Renal cortical epithelial cell (primary cell): ENCODE results near the gene G6PC1. TPM values are rescaled to one million over a fixed set of nuclear protein-coding genes. Genes with fewer than 3 reads are reported as not detected.
"Not testable (repeated sequence)": the region's sequence is repeated elsewhere in the genome, so short reads cannot be mapped to it uniquely, and the experiment has no call there.

Experiments used
- DNase-seq: peaks from one replicate; pipeline ENCODE4 v3.0.0-alpha.2; 2011; ENCODE audit warnings: low read depth
- total RNA-seq: library from RNA; depleted of rRNA; stranded (reverse); fragments of >200 nt; gene quantifications from 2 replicates; pipeline ENCODE4 v1.2.3, GENCODE V29; 2014

The G6PC1 gene
- total RNA-seq, 1 donor from 2014 or later, result not detected

GRCh38 chr17:42873932-42874695 is 26.5 kb upstream of the G6PC1 start:
- not testable (repeated sequence) for DNase-seq

DNA sequence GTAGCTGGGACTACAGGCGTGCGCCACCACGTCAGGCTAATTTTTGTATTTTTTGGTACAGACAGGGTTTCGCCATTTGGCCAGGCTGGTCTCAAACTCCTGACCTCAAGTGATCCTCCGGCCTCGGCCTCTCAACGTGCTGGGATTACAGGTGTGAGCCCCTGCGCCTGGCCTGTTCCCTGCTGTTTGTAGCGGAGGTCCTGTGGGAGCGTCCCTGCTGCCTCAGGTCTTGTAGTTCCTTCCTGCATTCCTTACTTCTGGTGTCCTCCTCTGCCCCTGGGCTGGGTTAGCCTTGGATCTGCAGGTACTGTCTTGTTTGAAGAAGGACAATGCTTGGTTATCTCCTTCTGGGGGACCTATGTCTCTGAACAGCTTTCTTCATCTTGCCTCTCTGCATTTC is 23.6 kb upstream of the G6PC1 start:
- DNase-seq, result no peak

DNA sequence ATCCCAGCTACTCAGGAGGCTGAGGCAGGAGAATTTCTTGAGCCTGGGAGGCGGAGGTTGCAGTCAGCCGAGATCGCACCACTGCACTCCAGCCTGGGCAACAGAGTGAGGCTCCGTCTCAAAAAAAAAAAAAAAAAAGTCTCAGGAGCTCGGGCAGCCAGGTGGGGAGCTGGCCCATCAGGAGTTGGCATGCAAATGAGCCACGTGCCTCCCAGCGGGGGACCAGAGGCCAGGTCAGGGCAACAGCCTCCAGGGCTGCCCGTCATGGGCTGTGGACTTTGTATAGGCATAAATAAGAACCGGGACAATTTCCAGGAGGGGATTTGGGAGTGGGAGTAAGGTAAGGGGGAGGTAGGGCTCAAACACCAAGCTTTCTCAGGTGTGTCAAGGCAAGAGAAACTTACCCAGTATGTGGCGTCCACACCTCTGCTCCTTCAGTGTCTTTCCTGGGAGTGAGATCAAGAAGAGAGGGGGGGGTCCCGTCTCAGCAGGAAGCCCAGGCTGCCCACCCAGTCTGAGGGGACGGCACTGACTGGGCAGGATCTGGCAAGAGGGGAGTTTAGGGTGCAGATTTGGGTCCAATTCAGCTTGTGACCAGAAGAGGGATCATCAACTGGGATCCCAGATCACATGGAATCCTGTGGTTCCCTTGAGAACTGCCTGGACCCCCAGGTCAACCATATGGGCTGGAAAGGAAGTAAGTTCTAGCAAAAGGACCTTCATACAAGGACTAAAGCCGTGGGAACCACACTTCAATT is 22.3 kb upstream of the G6PC1 start:
- DNase-seq, result peak; percentile 30

- no peak for DNase-seq
Measured at GRCh38 chr17:42878924-42879595, 21.5 kb upstream of the G6PC1 start.

GRCh38 chr17:42879596-42879985 is 21.0 kb upstream of the G6PC1 start:
- no peak for DNase-seq

- no peak for DNase-seq
Measured at GRCh38 chr17:42880776-42881310, 19.8 kb upstream of the G6PC1 start.

DNA sequence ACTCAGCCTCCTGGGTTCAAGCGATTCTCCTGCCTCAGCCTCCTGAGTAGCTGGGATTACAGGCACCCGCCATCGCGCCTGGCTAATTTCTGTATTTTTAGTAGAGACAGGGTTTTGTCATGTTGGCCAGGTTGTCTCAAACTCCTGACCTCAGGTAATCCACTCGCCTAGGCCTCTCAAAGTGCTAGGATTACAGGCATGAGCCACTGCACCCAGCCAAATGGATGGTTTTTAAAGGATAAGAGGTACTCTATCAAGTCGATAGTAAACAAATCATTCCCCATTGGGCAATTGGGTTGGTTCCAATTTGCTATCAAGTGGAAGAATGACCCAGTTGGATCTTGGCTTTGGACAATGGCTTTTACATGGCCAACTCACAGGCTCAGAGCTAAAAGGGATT is 18.9 kb upstream of the G6PC1 start:
- DNase-seq, result not testable (repeated sequence)

- no peak for DNase-seq
Measured at GRCh38 chr17:42882166-42882565, 18.4 kb upstream of the G6PC1 start.

GRCh38 chr17:42883802-42884558 is 16.6 kb upstream of the G6PC1 start:
- peak; percentile 74 for DNase-seq

GRCh38 chr17:42885806-42886205 is 14.8 kb upstream of the G6PC1 start:
- not testable (repeated sequence) for DNase-seq

DNA sequence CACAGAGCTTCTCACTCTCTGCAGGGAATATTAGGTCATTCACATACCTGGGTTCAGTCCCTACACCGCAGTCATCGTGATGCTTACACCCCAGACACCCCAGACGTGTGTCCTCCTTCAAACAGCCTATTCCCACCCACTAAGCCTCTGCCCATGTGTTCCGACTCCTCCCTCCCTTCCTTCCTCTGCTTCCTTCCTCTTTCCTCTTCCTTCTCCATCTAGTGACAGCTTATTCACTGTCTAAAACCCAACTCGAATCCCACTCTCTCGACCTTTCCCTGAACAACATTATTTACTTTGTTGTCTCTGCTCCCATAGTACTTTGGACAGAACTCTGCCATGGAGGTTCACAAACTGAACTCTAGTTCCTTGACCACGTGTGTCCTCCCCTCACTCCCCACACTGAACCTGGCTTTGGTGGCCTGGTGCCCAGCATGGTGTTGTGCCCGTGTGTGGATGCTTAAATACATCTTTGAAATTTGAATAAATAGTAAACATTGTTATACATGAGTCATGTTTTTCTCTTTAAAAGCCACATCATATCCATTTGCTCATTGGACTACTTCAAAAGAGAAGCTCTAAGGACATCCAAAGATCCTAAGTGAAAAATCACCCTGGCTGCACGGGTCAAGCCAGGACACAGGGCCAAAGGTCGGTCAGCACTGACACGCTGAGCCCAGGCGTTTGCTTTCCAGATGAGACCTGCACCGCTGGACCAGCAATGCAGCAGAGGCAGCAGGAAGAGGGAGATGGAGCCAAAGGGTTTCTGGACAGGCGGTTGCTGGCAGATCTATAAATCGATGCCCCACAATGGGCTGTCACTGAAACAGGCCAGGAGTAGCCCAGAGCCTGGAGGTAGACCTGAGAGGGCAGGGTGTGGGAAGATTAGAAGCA is 14.1 kb upstream of the G6PC1 start:
- no peak for DNase-seq

DNA sequence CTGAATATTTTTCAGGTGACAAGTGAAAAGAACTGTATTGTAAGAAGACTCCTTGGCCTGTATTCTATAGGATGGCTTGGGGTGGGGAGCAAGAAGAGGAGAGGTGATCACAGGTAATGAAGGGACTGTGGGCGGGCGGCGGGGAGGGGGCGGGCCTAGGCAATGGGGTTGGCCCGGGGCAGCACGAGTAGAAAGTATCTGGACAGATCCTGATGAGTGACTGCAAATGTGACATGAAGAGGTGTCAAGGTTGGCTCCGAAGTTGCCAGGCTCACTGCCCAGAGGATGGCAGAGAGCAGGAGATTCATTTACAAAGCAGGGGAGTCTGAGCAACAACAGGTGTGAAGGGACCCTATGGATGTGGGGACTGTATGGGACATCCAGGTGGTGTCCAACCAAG is 10.8 kb upstream of the G6PC1 start:
- DNase-seq, result no peak

DNA sequence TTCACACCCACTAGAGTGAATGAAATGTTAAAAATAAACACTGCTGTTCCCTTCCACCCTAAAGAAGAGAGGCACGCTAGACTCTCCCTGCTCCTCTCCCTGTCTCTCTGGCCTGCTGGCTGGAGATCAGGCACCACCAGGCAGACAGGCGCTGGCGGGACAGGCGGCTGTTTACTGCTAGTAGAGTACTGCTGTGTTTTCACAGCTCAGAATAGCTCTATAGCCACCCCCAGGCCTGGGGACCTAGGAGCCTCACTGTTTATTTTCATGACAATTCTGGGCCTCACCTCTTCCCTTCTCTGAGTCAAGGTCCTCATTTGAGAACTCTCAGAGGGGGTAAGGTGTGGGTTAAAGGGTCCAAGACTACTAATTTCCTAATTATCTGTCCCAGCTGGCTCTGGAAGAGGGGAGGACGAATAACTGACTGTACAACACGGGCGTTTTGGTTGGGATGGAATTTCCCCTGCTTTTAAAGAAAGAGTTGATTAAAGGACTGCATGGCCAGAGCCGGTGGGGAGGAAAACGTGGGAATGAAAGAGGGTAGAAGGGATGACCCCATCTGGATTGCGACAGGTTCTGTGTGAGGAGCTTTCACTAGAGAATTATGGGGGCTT is 9.0 kb upstream of the G6PC1 start:
- peak; percentile 41 for DNase-seq

DNA sequence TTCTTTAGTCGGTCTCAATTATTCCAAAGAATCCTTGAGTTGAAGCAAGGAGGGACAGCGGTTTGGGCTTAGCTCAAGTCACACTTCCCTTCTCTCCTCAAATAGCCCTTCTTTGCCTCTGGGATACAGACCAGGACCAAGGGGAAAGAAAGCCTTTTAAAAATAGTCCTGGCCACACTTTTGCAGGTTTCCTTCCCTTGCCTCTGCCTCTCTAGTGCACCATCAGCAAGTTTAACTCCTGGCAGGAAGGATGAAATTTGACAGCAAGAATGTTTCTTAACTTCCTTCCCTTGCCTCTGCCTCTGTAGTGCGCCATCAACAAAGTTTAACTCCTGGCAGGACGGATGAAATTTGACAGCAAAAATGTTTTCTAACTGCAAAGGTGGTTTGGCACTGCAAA is 7.2 kb upstream of the G6PC1 start:
- no peak for DNase-seq

GRCh38 chr17:42894283-42895184 is 6.1 kb upstream of the G6PC1 start:
- DNase-seq, result peak; percentile 86

DNA sequence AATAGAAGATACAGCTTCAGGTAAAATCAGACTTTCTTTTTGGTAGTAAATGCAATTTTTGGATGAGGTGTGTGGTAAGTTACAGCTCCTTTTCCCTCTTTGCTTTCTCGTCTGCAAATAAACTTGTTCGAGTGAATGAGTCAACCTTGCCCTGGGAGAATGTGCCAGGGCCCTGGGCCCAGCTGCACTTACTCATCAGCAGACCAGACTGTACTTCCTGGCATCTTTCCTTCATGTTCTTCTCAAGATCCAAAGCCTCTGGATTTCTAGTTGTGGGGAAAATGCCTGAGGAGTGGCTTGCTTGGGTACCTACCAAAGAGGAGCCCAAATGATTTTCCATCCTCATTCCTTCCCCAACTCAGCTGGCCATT is 5.4 kb upstream of the G6PC1 start:
- DNase-seq, result peak; percentile 93

- DNase-seq, result no peak
Measured at GRCh38 chr17:42898147-42898811, 2.3 kb upstream of the G6PC1 start.

DNA sequence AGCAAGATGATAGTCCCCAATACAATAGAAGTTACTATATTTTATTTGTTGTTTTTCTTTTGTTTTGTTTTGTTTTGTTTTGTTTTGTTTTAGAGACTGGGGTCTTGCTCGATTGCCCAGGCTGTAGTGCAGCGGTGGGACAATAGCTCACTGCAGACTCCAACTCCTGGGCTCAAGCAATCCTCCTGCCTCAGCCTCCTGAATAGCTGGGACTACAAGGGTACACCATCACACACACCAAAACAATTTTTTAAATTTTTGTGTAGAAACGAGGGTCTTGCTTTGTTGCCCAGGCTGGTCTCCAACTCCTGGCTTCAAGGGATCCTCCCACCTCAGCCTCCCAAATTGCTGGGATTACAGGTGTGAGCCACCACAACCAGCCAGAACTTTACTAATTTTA is 618 bp upstream of the G6PC1 start:
- DNase-seq, result not testable (repeated sequence)
